ENCODE results near the gene FAM171A1.

DNA sequence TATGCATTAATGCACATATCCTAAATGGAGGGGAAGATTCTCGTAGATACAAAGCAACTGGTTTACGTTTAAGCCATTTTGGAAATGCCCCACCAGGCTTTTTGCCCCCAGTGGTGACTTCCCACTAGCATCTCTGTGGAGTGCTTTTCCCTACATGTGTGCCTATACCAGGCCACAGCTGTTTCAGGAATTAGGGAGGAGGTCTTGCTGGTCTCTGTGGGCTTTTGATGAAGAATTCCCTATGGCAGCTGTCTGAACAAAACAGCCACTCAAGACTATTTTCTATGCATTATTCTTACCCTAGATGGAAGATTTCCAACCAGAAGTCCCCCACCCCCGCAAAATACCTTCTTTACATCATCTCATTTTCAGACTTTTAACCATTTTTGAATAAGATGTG, 150.6 kb downstream of the FAM171A1 start:
- TF ChIP-seq EZH2 (IDR thresholded peaks at IDR 0.05; ENCODE audit: borderline replicate concordance, low read depth, low read length, severe bottlenecking) = no peak
- no peak for TF ChIP-seq FOS (IDR thresholded peaks at IDR 0.05; ENCODE audit: borderline replicate concordance, insufficient read depth, low read length)
- TF ChIP-seq, protein P1, sequence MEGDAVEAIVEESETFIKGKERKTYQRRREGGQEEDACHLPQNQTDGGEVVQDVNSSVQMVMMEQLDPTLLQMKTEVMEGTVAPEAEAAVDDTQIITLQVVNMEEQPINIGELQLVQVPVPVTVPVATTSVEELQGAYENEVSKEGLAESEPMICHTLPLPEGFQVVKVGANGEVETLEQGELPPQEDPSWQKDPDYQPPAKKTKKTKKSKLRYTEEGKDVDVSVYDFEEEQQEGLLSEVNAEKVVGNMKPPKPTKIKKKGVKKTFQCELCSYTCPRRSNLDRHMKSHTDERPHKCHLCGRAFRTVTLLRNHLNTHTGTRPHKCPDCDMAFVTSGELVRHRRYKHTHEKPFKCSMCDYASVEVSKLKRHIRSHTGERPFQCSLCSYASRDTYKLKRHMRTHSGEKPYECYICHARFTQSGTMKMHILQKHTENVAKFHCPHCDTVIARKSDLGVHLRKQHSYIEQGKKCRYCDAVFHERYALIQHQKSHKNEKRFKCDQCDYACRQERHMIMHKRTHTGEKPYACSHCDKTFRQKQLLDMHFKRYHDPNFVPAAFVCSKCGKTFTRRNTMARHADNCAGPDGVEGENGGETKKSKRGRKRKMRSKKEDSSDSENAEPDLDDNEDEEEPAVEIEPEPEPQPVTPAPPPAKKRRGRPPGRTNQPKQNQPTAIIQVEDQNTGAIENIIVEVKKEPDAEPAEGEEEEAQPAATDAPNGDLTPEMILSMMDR (IDR thresholded peaks at IDR 0.05; ENCODE audit: extremely low read depth in 1 of 2, insufficient read depth in 1 of 2, low read depth in 1 of 2, low read length in 2 of 2) = no peak
- TF ChIP-seq MAX (IDR thresholded peaks at IDR 0.05; ENCODE audit: insufficient read depth, insufficient read length) = no peak
- TF ChIP-seq POLR2A (IDR thresholded peaks at IDR 0.05; ENCODE audit: low read depth, low read length) = no peak
- TF ChIP-seq POLR2AphosphoS5 (IDR thresholded peaks at IDR 0.05; ENCODE audit: insufficient read depth, low read depth, low read length) = no peak
- no peak for TF ChIP-seq JUN (IDR thresholded peaks at IDR 0.05; ENCODE audit: borderline replicate concordance, insufficient read depth, insufficient read length, low read depth)
- TF ChIP-seq GATA2 (IDR thresholded peaks at IDR 0.05; ENCODE audit: insufficient read depth, insufficient read length, low read depth, low read length) = no peak

Data from endothelial cell of umbilical vein (primary cell).